H1 (cell line): ENCODE data around the gene ZNF672. TPM values are rescaled to one million over a fixed set of nuclear protein-coding genes. Genes with fewer than 3 reads are reported as not detected.

ENCODE experiments used
- CTCF ChIA-PET: fragments of 300-600 bp; sonication (Branson Sonifier 250); formaldehyde crosslinking; loops from one replicate; lab custom pipeline; 2021; ENCODE audit not compliant: partially characterized antibody; lab: Charles Lee
- POLR2A ChIA-PET: fragments of 300-600 bp; sonication (Branson Sonifier 250); formaldehyde crosslinking; loops from one replicate; lab custom pipeline; 2021; ENCODE audit warnings: inconsistent platforms; ENCODE audit not compliant: partially characterized antibody; lab: Charles Lee
- DNase-seq, 2 experiments: peaks; one replicate each; pipeline versions ENCODE4 v3.0.0 to v3.0.0-alpha.2; 2010 to 2022; ENCODE audit warnings: low spot score in 2 of 2, low read depth in 1 of 2, mixed read lengths in 1 of 2
- FAIRE-seq: peaks from 2 replicates; lab custom pipeline; 2011; peaks lifted over from hg19 to GRCh38; lab: Jason Lieb, UNC
- H2AFZ ChIP-seq: 2 replicates; pipeline ENCODE4 v1.8.1; 2012; ENCODE audit warnings: low read length, inconsistent platforms
- H2AK5ac ChIP-seq: 2 replicates; pipeline ENCODE4 v1.6.1; 2013; ENCODE audit warnings: low read depth, low read length
- H2BK120ac ChIP-seq: replicated peaks from 2 replicates; pipeline ENCODE3; 2013; ENCODE audit warnings: low read depth, low read length, inconsistent platforms
- H2BK12ac ChIP-seq: 2 replicates; pipeline ENCODE4 v1.6.1; 2013; ENCODE audit warnings: low read depth, low read length
- H2BK15ac ChIP-seq: 2 replicates; pipeline ENCODE4 v1.6.1; 2013; ENCODE audit warnings: low read length
- H2BK20ac ChIP-seq: 2 replicates; pipeline ENCODE4 v1.6.1; 2013; ENCODE audit warnings: low read length
- H2BK5ac ChIP-seq: 2 replicates; pipeline ENCODE4 v1.6.1; 2013; ENCODE audit warnings: low read depth, low read length
- H3K14ac ChIP-seq: 2 replicates; pipeline ENCODE4 v1.6.1; 2013; ENCODE audit warnings: inconsistent platforms; ENCODE audit not compliant: insufficient read length
- H3K18ac ChIP-seq: 2 replicates; pipeline ENCODE4 v1.6.1; 2013; ENCODE audit warnings: low read length; ENCODE audit errors: extremely low read depth
- H3K23ac ChIP-seq: 2 replicates; pipeline ENCODE4 v1.6.1; 2013; ENCODE audit warnings: inconsistent platforms; ENCODE audit not compliant: insufficient read length
- H3K23me2 ChIP-seq: 2 replicates; pipeline ENCODE4 v1.6.1; 2013; ENCODE audit warnings: low read depth, low read length
- H3K27ac ChIP-seq: 2 replicates; pipeline ENCODE4 v1.6.1; 2011; ENCODE audit warnings: low read depth, low read length, inconsistent platforms
- H3K27me3 ChIP-seq, 4 experiments: replicated peaks in 1 of 4; 1 replicate in 1 of 4; 2 replicates in 3 of 4; pipeline versions ENCODE4 v1.6.1 to v1.8.1; 2011 to 2013; ENCODE audit warnings: low read length in 3 of 4, mild to moderate bottlenecking in 3 of 4, inconsistent platforms in 2 of 4, mixed read lengths in 2 of 4, moderate library complexity in 1 of 4; ENCODE audit not compliant: control insufficient read depth in 3 of 4, insufficient read depth in 3 of 4; ENCODE audit errors: extremely low read depth in 1 of 4
- H3K36me3 ChIP-seq, 4 experiments: 2 replicates each; pipeline versions ENCODE4 v1.6.1 to v1.8.1; 2011 to 2013; ENCODE audit warnings: mild to moderate bottlenecking in 4 of 4, low read length in 3 of 4, moderate library complexity in 2 of 4, control low read depth in 1 of 4, inconsistent platforms in 1 of 4; ENCODE audit not compliant: insufficient read depth in 4 of 4, control insufficient read depth in 2 of 4
- H3K4ac ChIP-seq: replicated peaks from 2 replicates; pipeline ENCODE3; 2013; ENCODE audit warnings: low read length, low read depth, mixed read lengths, inconsistent platforms; ENCODE audit not compliant: insufficient read length
- H3K4me1 ChIP-seq, 4 experiments: replicated peaks in 1 of 4; 1 replicate in 1 of 4; 2 replicates in 3 of 4; pipeline versions ENCODE4 v1.6.1 to v1.8.1; 2011 to 2013; ENCODE audit warnings: low read length in 3 of 4, inconsistent platforms in 2 of 4, mixed read lengths in 1 of 4; ENCODE audit not compliant: insufficient read depth in 4 of 4, control insufficient read depth in 3 of 4
- H3K4me2 ChIP-seq, 2 experiments: 2 replicates each; pipeline versions ENCODE4 v1.6.1 to v1.8.1; 2011 to 2013; ENCODE audit warnings: low read depth in 2 of 2, low read length in 2 of 2, control low read depth in 1 of 2, inconsistent platforms in 1 of 2, mild to moderate bottlenecking in 1 of 2; ENCODE audit not compliant: insufficient read depth in 1 of 2
- H3K4me3 ChIP-seq, 4 experiments: fragments of 200-600, 300-600 bp in 1 of 4; sonication (generic), shearing (Covaris generic), sonication (Bioruptor Twin) in 1 of 4; 2 replicates each; pipeline versions ENCODE4 v1.5.1 to v1.8.1; 2011 to 2016; ENCODE audit warnings: low read length in 4 of 4, low read depth in 3 of 4, control low read depth in 2 of 4, inconsistent platforms in 2 of 4, mild to moderate bottlenecking in 2 of 4, mixed read lengths in 1 of 4, moderate library complexity in 1 of 4; ENCODE audit not compliant: insufficient read depth in 2 of 4; ENCODE audit errors: extremely low read depth in 1 of 4
- H3K56ac ChIP-seq: replicated peaks from 2 replicates; pipeline ENCODE3; 2013; ENCODE audit warnings: low read depth, mild to moderate bottlenecking, mixed read lengths, low read length, inconsistent platforms; ENCODE audit not compliant: insufficient read length
- H3K79me1 ChIP-seq: 2 replicates; pipeline ENCODE4 v1.6.1; 2013; ENCODE audit warnings: low read depth, low read length, control low read depth
- H3K79me2 ChIP-seq, 2 experiments: 2 replicates each; pipeline versions ENCODE4 v1.6.1 to v1.8.1; 2012 to 2013; ENCODE audit warnings: low read length in 2 of 2, mild to moderate bottlenecking in 2 of 2, inconsistent platforms in 1 of 2; ENCODE audit not compliant: insufficient read depth in 2 of 2, control insufficient read depth in 1 of 2
- H3K9ac ChIP-seq, 4 experiments: replicated peaks in 1 of 4; 1 replicate in 1 of 4; 2 replicates in 3 of 4; pipeline versions ENCODE4 v1.6.1 to v1.8.1; 2011 to 2013; ENCODE audit warnings: low read depth in 3 of 4, low read length in 3 of 4, control low read depth in 2 of 4, mild to moderate bottlenecking in 2 of 4, moderate library complexity in 2 of 4, inconsistent platforms in 1 of 4; ENCODE audit errors: extremely low read depth in 1 of 4
- H3K9me3 ChIP-seq, 2 experiments: 2 replicates each; pipeline versions ENCODE4 v1.6.1 to v1.8.1; 2012 to 2013; ENCODE audit warnings: mild to moderate bottlenecking in 2 of 2, moderate library complexity in 2 of 2, control low read depth in 1 of 2, inconsistent platforms in 1 of 2, low read depth in 1 of 2, low read length in 1 of 2, mixed read lengths in 1 of 2; ENCODE audit not compliant: insufficient read depth in 2 of 2
- H4K20me1 ChIP-seq, 2 experiments: replicated peaks in 1 of 2; 2 replicates each; pipeline versions ENCODE3 to v1.8.1; 2011 to 2013; ENCODE audit warnings: inconsistent platforms in 2 of 2, low read length in 2 of 2, mild to moderate bottlenecking in 1 of 2; ENCODE audit not compliant: insufficient read depth in 2 of 2, control insufficient read depth in 1 of 2
- H4K5ac ChIP-seq: 2 replicates; pipeline ENCODE4 v1.6.1; 2013; ENCODE audit warnings: low read length, low read depth, mixed read lengths, inconsistent platforms; ENCODE audit not compliant: insufficient read length
- H4K8ac ChIP-seq: 2 replicates; pipeline ENCODE4 v1.8.0; 2013; ENCODE audit warnings: mild to moderate bottlenecking, moderate library complexity, low read length, inconsistent platforms; ENCODE audit not compliant: insufficient read depth; ENCODE audit errors: extremely low read depth
- H4K91ac ChIP-seq: replicated peaks from 2 replicates; pipeline ENCODE3; 2013; ENCODE audit warnings: low read length, mixed read lengths, inconsistent platforms; ENCODE audit not compliant: insufficient read length
- MAFK ChIP-seq: IDR thresholded peaks from 2 replicates; pipeline ENCODE4 v1.6.1; 2012; ENCODE audit warnings: low read depth, mild to moderate bottlenecking, improper control_type of control experiment, low read length
- RFX5 ChIP-seq: IDR thresholded peaks from 2 replicates; pipeline ENCODE4 v1.6.1; 2011; ENCODE audit warnings: low read depth, low read length, improper control_type of control experiment, borderline replicate concordance
- WGBS, 2 experiments: shearing (Covaris generic) in 1 of 2; methylation state at CpG; one replicate each; pipeline versions ENCODE4 v1.1.6 to v1.1.7; 2013 to 2015; ENCODE audit warnings: low lambda C conversion rate in 2 of 2, mixed read lengths in 2 of 2, inconsistent platforms in 1 of 2, low coverage in 1 of 2, missing lambda C conversion rate in 1 of 2; ENCODE audit not compliant: insufficient replicate concordance in 2 of 2, insufficient coverage in 1 of 2, insufficient read length in 1 of 2; ENCODE audit errors: extremely low coverage in 1 of 2, missing lambda C conversion rate in 1 of 2; 5-methylcytosine and 5-hydroxymethylcytosine counted together
- polyA plus RNA-seq, 7 experiments: library from polyadenylated mRNA; depleted of rRNA in 3 of 7; stranded (reverse) in 5 of 7; unstranded in 2 of 7; fragments of >200 nt in 5 of 7; fragments of 200-250 nt in 2 of 7; gene quantifications; 1 replicate in 5 of 7; 2 replicates in 1 of 7; 4 replicates in 1 of 7; pipeline versions ENCODE4 v1.2.1 to v1.2.3, GENCODE V29; 2011 to 2013; ENCODE audit warnings: missing spikeins in 2 of 7, mixed read lengths in 2 of 7
- total RNA-seq: library from RNA; stranded (reverse); fragmentation: NEBNext Ultra II Directional; extraction: Animal tissue kit (Norgen Biotek cat#: 25700); gene quantifications from 2 replicates; pipeline ENCODE4 v1.2.1, GENCODE V29; 2021
- TF ChIP-seq, protein P1 (sequence below): IDR thresholded peaks from 2 replicates; pipeline ENCODE4 v1.6.1; 2012; ENCODE audit warnings: inconsistent platforms

ZNF672 gene
- total and polyA plus RNA-seq, 2 of the 8 experiments (the other 6 are each of a cell fraction or from before 2014, with no cell fraction given): 30.7 to 40.4 TPM

DNA sequence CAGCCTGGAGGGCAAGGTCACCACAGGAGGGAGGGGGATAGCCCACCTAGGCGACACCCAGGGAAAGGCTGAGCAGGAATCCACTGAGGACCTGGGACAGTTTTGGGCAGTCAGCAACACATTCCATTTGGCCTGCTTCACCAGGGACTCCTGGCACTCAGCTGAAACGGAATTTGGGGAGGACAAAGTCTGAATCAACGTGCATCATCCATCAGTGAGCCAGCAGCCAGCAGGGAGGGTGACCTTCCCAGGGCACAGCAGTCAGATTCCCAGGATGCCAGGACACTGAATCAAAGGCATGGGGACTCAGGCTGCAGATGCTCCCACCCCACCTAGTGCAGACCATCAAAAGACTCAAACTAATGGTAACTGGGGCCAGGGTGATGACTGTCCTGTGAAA, 16.9 kb upstream of the ZNF672 start:
- no peak overlapping the region for H4K91ac ChIP-seq
- 81% methylated on average over 3 of the region's 3 CpGs; no CpG with 5 or more reads in 1 of the 2 experiments for WGBS, 2 experiments
- H2AK5ac ChIP-seq: no peak overlapping the region
- ChIA-PET CTCF (interaction anchor here (0.6 to 2.6 kb wide), 6 partner anchors 10 to 1552 kb away, joined by 3 to 10 read pairs (median 4); partner anchors contain the start of gene ZNF692), POLR2A (interaction anchor here (0.6 to 3.9 kb wide), 5 partner anchors 9 to 196 kb away, joined by 3 to 16 read pairs (median 8); partner anchors contain the start of genes ZNF672 and ZNF692)
- no peak overlapping the region for H3K4me3 ChIP-seq
- H4K20me1 ChIP-seq: peaks cover 0 to 10% of the 10 kb centered on the region in 2 experiments
- no peak overlapping the region for H3K27ac ChIP-seq
- H3K56ac ChIP-seq: no peak overlapping the region
- H3K23me2 ChIP-seq: peaks cover 6% of the 10 kb centered on the region; the same call in 1 of the 2 replicates
- no peaks in the 10 kb centered on the region for H3K9me3 ChIP-seq
- no peaks in the 10 kb centered on the region for H3K27me3 ChIP-seq
- H2BK12ac ChIP-seq: no peak overlapping the region
- TF ChIP-seq MAFK (no peak), RFX5 (no peak)
- TF ChIP-seq, protein P1, sequence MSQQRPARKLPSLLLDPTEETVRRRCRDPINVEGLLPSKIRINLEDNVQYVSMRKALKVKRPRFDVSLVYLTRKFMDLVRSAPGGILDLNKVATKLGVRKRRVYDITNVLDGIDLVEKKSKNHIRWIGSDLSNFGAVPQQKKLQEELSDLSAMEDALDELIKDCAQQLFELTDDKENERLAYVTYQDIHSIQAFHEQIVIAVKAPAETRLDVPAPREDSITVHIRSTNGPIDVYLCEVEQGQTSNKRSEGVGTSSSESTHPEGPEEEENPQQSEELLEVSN: no peak
- no peak overlapping the region for H3K4ac ChIP-seq
- H3K79me2 ChIP-seq: peaks cover 0 to 68% of the 10 kb centered on the region in 2 experiments; a peak in 3 of 4 replicates
- H2AFZ ChIP-seq: no peak overlapping the region
- H3K14ac ChIP-seq: no peak overlapping the region
- no peak overlapping the region for H4K5ac ChIP-seq
- H2BK15ac ChIP-seq: no peak overlapping the region
- no peak overlapping the region for H3K23ac ChIP-seq
- H3K18ac ChIP-seq: no peak overlapping the region
- H3K36me3 ChIP-seq: peaks cover 0 to 27% (median 10%) of the 10 kb centered on the region in 4 experiments; a peak in 6 of 8 replicates
- DNase-seq (no peak), FAIRE-seq (no peak)
- H2BK5ac ChIP-seq: no peak overlapping the region
- peaks cover 21% of the 10 kb centered on the region for H3K79me1 ChIP-seq
- H3K9ac ChIP-seq: no peak overlapping the region
- peaks cover 0 to 5% (median 3%) of the 10 kb centered on the region in 4 experiments; a peak in 6 of 7 replicates for H3K4me1 ChIP-seq
- H3K4me2 ChIP-seq: no peak overlapping the region
- no peak overlapping the region for H2BK120ac ChIP-seq
- no peak overlapping the region for H2BK20ac ChIP-seq
- H4K8ac ChIP-seq: no peak overlapping the region
